Measurements from ENCODE around the gene SCAMP2. TPM values are rescaled to one million over a fixed set of nuclear protein-coding genes. Genes with fewer than 3 reads are reported as not detected.

Gene SCAMP2
- polyA plus RNA-seq, 4 donors: 52.3 to 128 (median 75.7) TPM

GRCh38 chr15:74809242-74809641, 63.9 kb downstream of the SCAMP2 start:
- H3K36me3 ChIP-seq (ENCODE audit: control insufficient read depth in 3 of 3, insufficient read depth in 2 of 3, low read depth in 1 of 3, low read length in 3 of 3): peaks cover 0 to 11% (median 0%) of the 10 kb centered on the region in 3 donors
- DNase-seq (no peak), FAIRE-seq (no peak)
- H3K9me3 ChIP-seq (ENCODE audit: control insufficient read depth in 2 of 2, insufficient read depth in 1 of 2, low read depth in 1 of 2, low read length in 1 of 2): no peaks in the 10 kb centered on the region
- WGBS, 3 donors: 83 to 92% (median 89%) methylated on average over 5 of the region's 5 CpGs
- H3K27ac ChIP-seq (ENCODE audit: low read depth in 1 of 3, low read length in 2 of 3): no peak overlapping the region
- H3K4me1 ChIP-seq (ENCODE audit: control insufficient read depth in 3 of 3, insufficient read depth in 2 of 3, low read depth in 1 of 3, low read length in 2 of 3): peaks cover 0 to 5% (median 2%) of the 10 kb centered on the region in 3 donors
- H3K27me3 ChIP-seq (ENCODE audit: control insufficient read depth in 3 of 3, insufficient read depth in 3 of 3, low read length in 3 of 3): no peaks in the 10 kb centered on the region
- H3K4me3 ChIP-seq (ENCODE audit: low read depth in 1 of 3, low read length in 3 of 3): no peak overlapping the region

GRCh38 chr15:74808840-74809229, 64.3 kb downstream of the SCAMP2 start:
- no peaks in the 10 kb centered on the region for H3K9me3 ChIP-seq (ENCODE audit: control insufficient read depth in 2 of 2, insufficient read depth in 1 of 2, low read depth in 1 of 2, low read length in 1 of 2)
- FAIRE-seq (no peak), DNase-seq (no peak)
- H3K4me1 ChIP-seq (ENCODE audit: control insufficient read depth in 3 of 3, insufficient read depth in 2 of 3, low read depth in 1 of 3, low read length in 2 of 3): peaks cover 0 to 5% (median 2%) of the 10 kb centered on the region in 3 donors
- H3K36me3 ChIP-seq (ENCODE audit: control insufficient read depth in 3 of 3, insufficient read depth in 2 of 3, low read depth in 1 of 3, low read length in 3 of 3): peaks cover 0 to 14% (median 0%) of the 10 kb centered on the region in 3 donors
- no peaks in the 10 kb centered on the region for H3K27me3 ChIP-seq (ENCODE audit: control insufficient read depth in 3 of 3, insufficient read depth in 3 of 3, low read length in 3 of 3)
- no peak overlapping the region for H3K27ac ChIP-seq (ENCODE audit: low read depth in 1 of 3, low read length in 2 of 3)
- H3K4me3 ChIP-seq (ENCODE audit: low read depth in 1 of 3, low read length in 3 of 3): no peak overlapping the region
- WGBS, 3 donors: 65 to 71% (median 70%) methylated on average over 4 of the region's 4 CpGs

GRCh38 chr15:74808078-74808839, 64.9 kb downstream of the SCAMP2 start:
- 22 to 63% (median 41%) methylated on average over 18 of the region's 18 CpGs for WGBS, 3 donors
- Histone ChIP-seq H3K36me3 (ENCODE audit: control insufficient read depth in 3 of 3, insufficient read depth in 2 of 3, low read depth in 1 of 3, low read length in 3 of 3) (peaks cover 0 to 19% (median 2%) of the 10 kb centered on the region in 3 donors), H3K9me3 (ENCODE audit: control insufficient read depth in 2 of 2, insufficient read depth in 1 of 2, low read depth in 1 of 2, low read length in 1 of 2) (no peaks in the 10 kb centered on the region), H3K27me3 (ENCODE audit: control insufficient read depth in 3 of 3, insufficient read depth in 3 of 3, low read length in 3 of 3) (no peaks in the 10 kb centered on the region), H3K4me1 (ENCODE audit: control insufficient read depth in 3 of 3, insufficient read depth in 2 of 3, low read depth in 1 of 3, low read length in 2 of 3) (peaks cover 0 to 5% (median 2%) of the 10 kb centered on the region in 3 donors), H3K4me3 (ENCODE audit: low read depth in 1 of 3, low read length in 3 of 3) (no peak overlapping the region), H3K27ac (ENCODE audit: low read depth in 1 of 3, low read length in 2 of 3) (peak overlapping the region in 2 of 3 donors; percentile 58 to 81)
- FAIRE-seq (no peak), DNase-seq (peak in 1 of 2 donors; percentile 89)

- Histone ChIP-seq H3K27ac (ENCODE audit: low read depth in 1 of 3, low read length in 2 of 3) (no peak overlapping the region), H3K4me1 (ENCODE audit: control insufficient read depth in 3 of 3, insufficient read depth in 2 of 3, low read depth in 1 of 3, low read length in 2 of 3) (peaks cover 0 to 5% (median 2%) of the 10 kb centered on the region in 3 donors), H3K9me3 (ENCODE audit: control insufficient read depth in 2 of 2, insufficient read depth in 1 of 2, low read depth in 1 of 2, low read length in 1 of 2) (no peaks in the 10 kb centered on the region), H3K4me3 (ENCODE audit: low read depth in 1 of 3, low read length in 3 of 3) (no peak overlapping the region), H3K27me3 (ENCODE audit: control insufficient read depth in 3 of 3, insufficient read depth in 3 of 3, low read length in 3 of 3) (no peaks in the 10 kb centered on the region), H3K36me3 (ENCODE audit: control insufficient read depth in 3 of 3, insufficient read depth in 2 of 3, low read depth in 1 of 3, low read length in 3 of 3) (peaks cover 0 to 29% (median 5%) of the 10 kb centered on the region in 3 donors)
- WGBS, 3 donors: 16 to 42% (median 31%) methylated on average over 5 of the region's 5 CpGs
- DNase-seq (no peak), FAIRE-seq (no peak)
Observed at GRCh38 chr15:74807282-74807681, 65.9 kb downstream of the SCAMP2 start.

- H3K27ac ChIP-seq (ENCODE audit: low read depth in 1 of 3, low read length in 2 of 3): no peak overlapping the region
- FAIRE-seq (no peak), DNase-seq (no peak)
- peaks cover 2 to 9% (median 7%) of the 10 kb centered on the region in 3 donors for H3K4me1 ChIP-seq (ENCODE audit: control insufficient read depth in 3 of 3, insufficient read depth in 2 of 3, low read depth in 1 of 3, low read length in 2 of 3)
- WGBS, 3 donors: 68 to 84% (median 80%) methylated on average over 6 of the region's 6 CpGs
- no peaks in the 10 kb centered on the region for H3K9me3 ChIP-seq (ENCODE audit: control insufficient read depth in 2 of 2, insufficient read depth in 1 of 2, low read depth in 1 of 2, low read length in 1 of 2)
- H3K36me3 ChIP-seq (ENCODE audit: control insufficient read depth in 3 of 3, insufficient read depth in 2 of 3, low read depth in 1 of 3, low read length in 3 of 3): peaks cover 4 to 53% (median 10%) of the 10 kb centered on the region in 3 donors
- H3K4me3 ChIP-seq (ENCODE audit: low read depth in 1 of 3, low read length in 3 of 3): no peak overlapping the region
- no peaks in the 10 kb centered on the region for H3K27me3 ChIP-seq (ENCODE audit: control insufficient read depth in 3 of 3, insufficient read depth in 3 of 3, low read length in 3 of 3)
Observed at GRCh38 chr15:74804935-74805334, 68.2 kb downstream of the SCAMP2 start.

GRCh38 chr15:74802862-74803447, 70.2 kb downstream of the SCAMP2 start:
- H3K27ac ChIP-seq (ENCODE audit: low read depth in 1 of 3, low read length in 2 of 3): no peak overlapping the region
- whole genome bisulfite sequencing, 3 donors: 86 to 93% (median 92%) methylated on average over 29 to 31 of the region's 31 CpGs
- H3K4me3 ChIP-seq (ENCODE audit: low read depth in 1 of 3, low read length in 3 of 3): no peak overlapping the region
- FAIRE-seq: no peak
- H3K27me3 ChIP-seq (ENCODE audit: control insufficient read depth in 3 of 3, insufficient read depth in 3 of 3, low read length in 3 of 3): no peaks in the 10 kb centered on the region
- peaks cover 4 to 72% (median 13%) of the 10 kb centered on the region in 3 donors for H3K36me3 ChIP-seq (ENCODE audit: control insufficient read depth in 3 of 3, insufficient read depth in 2 of 3, low read depth in 1 of 3, low read length in 3 of 3)
- no peak for DNase-seq
- H3K4me1 ChIP-seq (ENCODE audit: control insufficient read depth in 3 of 3, insufficient read depth in 2 of 3, low read depth in 1 of 3, low read length in 2 of 3): peaks cover 2 to 25% (median 7%) of the 10 kb centered on the region in 3 donors
- no peaks in the 10 kb centered on the region for H3K9me3 ChIP-seq (ENCODE audit: control insufficient read depth in 2 of 2, insufficient read depth in 1 of 2, low read depth in 1 of 2, low read length in 1 of 2)

GRCh38 chr15:74802290-74802689, 70.9 kb downstream of the SCAMP2 start:
- no peak for FAIRE-seq
- Histone ChIP-seq H3K27ac (ENCODE audit: low read depth in 1 of 3, low read length in 2 of 3) (no peak overlapping the region), H3K36me3 (ENCODE audit: control insufficient read depth in 3 of 3, insufficient read depth in 2 of 3, low read depth in 1 of 3, low read length in 3 of 3) (peaks cover 4 to 77% (median 13%) of the 10 kb centered on the region in 3 donors), H3K9me3 (ENCODE audit: control insufficient read depth in 2 of 2, insufficient read depth in 1 of 2, low read depth in 1 of 2, low read length in 1 of 2) (no peaks in the 10 kb centered on the region), H3K4me1 (ENCODE audit: control insufficient read depth in 3 of 3, insufficient read depth in 2 of 3, low read depth in 1 of 3, low read length in 2 of 3) (peaks cover 2 to 26% (median 5%) of the 10 kb centered on the region in 3 donors), H3K4me3 (ENCODE audit: low read depth in 1 of 3, low read length in 3 of 3) (no peak overlapping the region), H3K27me3 (ENCODE audit: control insufficient read depth in 3 of 3, insufficient read depth in 3 of 3, low read length in 3 of 3) (no peaks in the 10 kb centered on the region)
- DNase-seq: no peak
- WGBS, 3 donors: 90 to 95% (median 90%) methylated on average over 20 of the region's 20 CpGs

- Histone ChIP-seq H3K4me1 (ENCODE audit: control insufficient read depth in 3 of 3, insufficient read depth in 2 of 3, low read depth in 1 of 3, low read length in 2 of 3) (peaks cover 0 to 26% (median 1%) of the 10 kb centered on the region in 3 donors), H3K27ac (ENCODE audit: low read depth in 1 of 3, low read length in 2 of 3) (no peak overlapping the region), H3K9me3 (ENCODE audit: control insufficient read depth in 2 of 2, insufficient read depth in 1 of 2, low read depth in 1 of 2, low read length in 1 of 2) (no peaks in the 10 kb centered on the region), H3K27me3 (ENCODE audit: control insufficient read depth in 3 of 3, insufficient read depth in 3 of 3, low read length in 3 of 3) (no peaks in the 10 kb centered on the region), H3K4me3 (ENCODE audit: low read depth in 1 of 3, low read length in 3 of 3) (no peak overlapping the region), H3K36me3 (ENCODE audit: control insufficient read depth in 3 of 3, insufficient read depth in 2 of 3, low read depth in 1 of 3, low read length in 3 of 3) (peaks cover 4 to 82% (median 13%) of the 10 kb centered on the region in 3 donors)
- FAIRE-seq (no peak), DNase-seq (no peak)
- WGBS, 3 donors: 86% methylated on average over 18 of the region's 18 CpGs
Observed at GRCh38 chr15:74801311-74801997, 71.7 kb downstream of the SCAMP2 start.

All from small intestine (tissue), 7 donors.